GM18858 (cell line): ENCODE measurements around the gene CDKL5.
"Not testable (repeated sequence)": the region's sequence is repeated elsewhere in the genome, so short reads cannot be mapped to it uniquely, and the experiment has no call there.

Experiments
- ATAC-seq: cut with Tn5 transposase; IDR thresholded peaks from one replicate; pipeline ENCODE4 v1.9.1; 2021; ENCODE audit not compliant: unreplicated experiment

Gene CDKL5

DNA sequence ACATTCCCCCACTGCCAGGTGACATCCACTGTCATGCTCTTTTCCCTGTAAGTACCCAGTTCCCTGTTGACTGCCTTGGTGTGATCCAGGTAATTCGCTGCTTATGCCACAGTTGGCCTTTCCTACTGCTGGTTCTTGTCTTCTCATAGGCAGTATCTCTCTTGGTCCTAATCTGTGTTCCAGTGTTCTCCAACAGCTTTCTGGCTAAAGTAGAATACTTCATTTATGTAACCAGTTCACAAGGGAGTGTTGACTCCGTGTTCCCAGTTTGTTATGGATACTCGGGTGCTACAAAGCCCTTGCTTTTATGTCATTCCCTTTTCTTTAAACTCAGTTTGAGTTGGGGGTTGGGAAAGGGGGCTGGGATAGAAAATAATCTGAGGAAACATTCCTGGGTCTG is 148.1 kb downstream of the CDKL5 start:
- ATAC-seq, result no peak

DNA sequence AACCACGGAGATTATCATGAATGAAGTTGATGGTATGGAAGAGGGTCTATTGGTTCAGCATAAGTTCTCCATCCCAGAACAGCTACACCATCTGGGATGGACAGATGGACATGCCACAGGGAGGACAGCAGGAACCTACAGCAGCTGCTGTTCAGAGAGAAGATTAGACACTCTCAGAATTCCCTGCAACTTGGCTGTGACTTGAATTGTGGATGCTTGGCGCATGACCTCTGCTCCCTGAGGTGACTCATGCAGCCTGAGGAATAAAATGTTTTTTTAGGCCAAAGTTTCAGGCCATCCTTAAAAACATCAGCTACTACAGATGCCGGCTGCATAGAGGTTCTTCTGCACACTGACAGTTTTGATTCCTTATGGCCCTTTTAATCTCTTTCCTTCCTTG is 149.2 kb downstream of the CDKL5 start:
- ATAC-seq, result no peak

DNA sequence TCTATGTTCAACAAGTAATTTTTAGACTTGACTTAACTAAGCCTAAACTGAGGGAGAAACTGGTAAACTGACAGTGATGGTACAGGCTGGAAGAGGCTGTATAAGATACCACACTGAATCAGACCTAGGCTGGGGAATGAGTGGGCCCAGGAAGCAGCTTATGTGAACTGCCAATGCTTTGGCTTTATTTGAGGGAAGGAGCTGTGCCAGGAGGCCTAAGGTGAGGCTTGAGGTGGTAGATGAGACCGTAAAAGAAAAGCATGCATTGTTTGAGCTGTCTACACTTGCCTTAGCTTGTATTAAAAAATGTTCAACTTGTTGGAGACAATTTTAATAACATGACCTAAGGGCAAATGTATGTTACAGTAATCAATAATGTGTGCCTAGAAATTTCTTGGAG is 150.3 kb downstream of the CDKL5 start:
- no peak for ATAC-seq

DNA sequence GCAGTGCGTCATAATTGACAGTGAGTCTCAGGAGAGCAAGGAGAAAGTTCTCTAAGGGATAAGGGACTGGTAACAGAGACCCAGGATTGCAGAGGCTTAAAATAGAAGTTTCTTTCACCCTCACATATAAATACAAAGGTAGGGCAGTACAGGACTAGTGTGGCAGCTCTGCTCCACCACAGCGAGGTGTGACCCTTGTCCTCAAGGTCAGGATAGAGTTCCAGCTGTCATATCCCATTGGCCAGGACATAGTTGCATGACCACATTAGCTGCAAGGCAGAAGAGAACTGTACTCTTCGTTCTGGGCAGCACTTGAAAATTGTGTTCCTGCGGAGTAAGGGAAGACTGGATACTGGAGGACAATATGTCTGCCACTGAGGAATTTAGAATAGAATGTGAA is 152.0 kb downstream of the CDKL5 start:
- no peak for ATAC-seq

DNA sequence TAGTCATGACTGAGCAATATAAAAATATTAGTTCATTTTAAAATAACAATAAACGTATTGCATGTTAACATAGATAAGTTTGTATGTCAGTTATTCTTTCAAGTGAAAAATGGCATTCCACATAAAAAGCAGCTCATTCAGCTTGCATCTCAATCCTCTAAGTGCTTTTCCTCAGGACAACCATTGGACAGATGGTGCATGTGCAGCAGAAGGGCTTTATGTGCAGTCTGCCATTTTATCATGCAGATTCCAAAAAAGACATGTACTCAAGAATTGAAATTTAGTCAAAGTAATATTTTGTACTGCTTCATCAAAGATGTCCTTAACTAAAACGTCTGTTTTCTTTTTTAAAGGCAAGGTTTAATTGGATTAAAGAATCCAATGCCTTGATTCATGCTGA is 153.1 kb downstream of the CDKL5 start:
- no peak for ATAC-seq

DNA sequence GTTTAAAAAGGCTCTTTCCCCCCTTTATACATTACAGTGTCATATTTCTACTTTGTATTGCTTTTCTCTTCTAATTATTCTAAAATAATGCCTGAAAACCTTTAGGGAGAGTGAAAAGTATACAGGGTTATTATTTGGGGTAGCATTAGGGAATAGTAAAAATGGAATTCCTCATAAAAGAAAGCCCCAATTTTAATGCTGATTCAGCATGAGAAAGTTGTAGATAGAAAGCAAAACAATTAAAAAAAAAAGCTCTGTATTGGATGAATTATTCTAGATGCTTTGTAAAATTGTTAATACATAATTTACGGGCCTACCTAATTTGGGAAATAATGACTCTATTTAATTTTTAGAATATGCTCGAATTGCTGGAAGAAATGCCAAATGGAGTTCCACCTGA is 154.1 kb downstream of the CDKL5 start:
- no peak for ATAC-seq

DNA sequence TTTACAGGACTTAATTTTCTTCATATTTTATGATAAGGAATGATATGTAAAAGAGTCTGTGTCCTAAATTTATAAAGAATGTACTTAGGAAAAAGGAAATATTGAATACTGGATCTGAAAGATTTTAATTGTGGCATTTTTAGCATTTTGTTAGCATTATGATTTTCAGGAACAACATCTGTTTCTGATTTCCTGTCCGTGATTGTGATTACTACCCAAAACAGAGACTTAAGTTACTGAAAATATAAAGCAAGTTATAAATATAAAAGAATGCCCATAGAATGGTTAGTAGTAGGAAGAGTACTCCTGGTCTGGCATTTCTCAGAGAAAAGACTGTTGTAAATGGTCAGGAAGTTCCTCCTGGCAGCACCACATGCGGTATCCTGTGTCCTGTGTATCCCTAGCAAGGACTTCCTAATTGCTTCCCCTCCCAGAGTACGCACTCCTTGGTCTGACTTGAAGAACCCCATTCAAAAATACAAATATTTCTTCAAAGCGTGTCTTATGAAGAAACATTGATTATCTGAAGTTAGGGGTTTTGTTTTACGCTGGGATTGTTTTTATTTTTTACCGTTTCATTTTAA is 157.6 kb downstream of the CDKL5 start:
- ATAC-seq, result no peak

DNA sequence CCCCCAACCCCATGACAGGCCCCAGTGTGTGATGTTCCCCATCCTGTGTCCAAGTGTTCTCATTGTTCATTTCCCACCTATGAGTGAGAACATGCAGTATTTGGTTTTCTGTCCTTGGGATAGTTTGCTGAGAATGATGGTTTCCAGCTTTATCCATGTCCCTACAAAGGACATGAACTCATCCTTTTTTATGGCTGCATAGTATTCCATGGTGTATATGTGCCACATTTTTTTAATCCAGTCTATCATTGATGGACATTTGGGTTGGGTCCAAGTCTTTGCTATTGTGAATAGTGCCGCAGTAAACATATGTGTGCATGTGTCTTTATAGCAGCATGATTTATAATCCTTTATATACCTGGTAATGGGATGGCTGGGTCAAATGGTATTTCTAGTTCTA is 163.9 kb downstream of the CDKL5 start:
- not testable (repeated sequence) for ATAC-seq

DNA sequence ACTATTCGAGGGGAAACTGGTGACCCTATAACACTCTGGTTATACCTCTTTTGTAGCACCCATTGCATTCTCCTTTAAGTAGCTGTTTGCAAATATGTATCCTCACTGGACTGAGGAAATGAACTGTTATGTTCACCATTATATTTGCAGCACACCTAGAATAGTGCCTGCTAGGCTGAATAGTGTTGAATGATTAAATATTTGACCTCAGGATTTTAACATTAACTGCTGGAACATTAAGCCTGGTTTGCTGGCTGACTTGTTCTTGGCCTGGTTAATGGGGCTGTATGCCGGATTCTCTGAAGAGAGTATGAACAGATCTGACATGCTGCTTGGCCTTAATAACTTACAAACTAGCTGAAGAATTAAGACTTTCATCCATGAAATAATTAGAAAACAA is 166.4 kb downstream of the CDKL5 start:
- no peak for ATAC-seq

DNA sequence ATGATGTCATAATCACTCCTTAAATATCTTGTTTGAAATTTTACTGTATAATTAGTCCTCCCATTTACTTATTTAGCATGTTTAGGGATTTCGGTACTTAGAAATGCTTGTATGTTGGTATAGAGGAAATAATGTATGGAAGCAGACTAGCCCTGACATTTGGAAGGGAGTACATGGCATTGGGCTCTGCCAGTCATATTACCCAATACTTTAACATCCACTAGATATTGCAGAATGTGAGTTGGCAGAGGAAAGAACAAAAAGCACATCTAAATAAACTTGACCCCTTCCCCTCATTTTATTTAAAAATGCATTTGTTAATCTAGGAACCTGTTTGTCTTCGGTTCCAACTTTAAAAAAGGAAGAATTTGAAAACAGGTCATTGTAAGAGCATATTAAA is 168.7 kb downstream of the CDKL5 start:
- no peak for ATAC-seq

DNA sequence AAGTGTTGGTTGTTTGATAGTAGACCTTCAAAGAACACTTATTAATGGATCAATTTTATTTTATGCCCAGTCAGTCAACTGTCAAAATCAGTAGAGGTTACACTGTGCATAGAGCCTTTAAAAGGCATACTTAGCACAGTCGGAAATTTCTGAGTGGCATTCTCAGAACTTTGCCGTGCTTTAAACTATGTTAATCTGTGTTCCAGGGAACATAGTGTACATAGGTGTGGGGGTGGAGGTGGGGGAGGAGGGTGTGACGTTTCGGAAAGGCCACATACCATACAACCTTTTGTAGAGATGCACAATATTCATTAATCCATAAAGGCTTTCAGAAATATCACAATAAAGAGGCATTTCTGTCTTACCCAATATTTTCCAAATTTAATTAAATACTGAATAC is 170.7 kb downstream of the CDKL5 start:
- no peak for ATAC-seq

DNA sequence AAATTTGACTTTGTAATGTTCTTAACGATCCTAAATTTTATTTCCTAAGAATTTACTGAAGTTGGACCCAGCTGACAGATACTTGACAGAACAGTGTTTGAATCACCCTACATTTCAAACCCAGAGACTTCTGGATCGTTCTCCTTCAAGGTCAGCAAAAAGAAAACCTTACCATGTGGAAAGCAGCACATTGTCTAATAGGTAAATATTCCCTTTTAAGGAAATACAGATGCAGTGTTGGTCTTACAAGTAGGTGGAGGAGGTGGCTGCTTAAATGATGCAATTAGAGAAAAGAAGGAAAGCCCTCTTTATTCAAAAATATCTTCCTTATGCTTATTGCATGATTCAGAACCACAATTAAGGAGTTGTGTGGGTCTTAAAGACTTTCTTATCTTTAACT is 173.0 kb downstream of the CDKL5 start:
- ATAC-seq, result no peak

DNA sequence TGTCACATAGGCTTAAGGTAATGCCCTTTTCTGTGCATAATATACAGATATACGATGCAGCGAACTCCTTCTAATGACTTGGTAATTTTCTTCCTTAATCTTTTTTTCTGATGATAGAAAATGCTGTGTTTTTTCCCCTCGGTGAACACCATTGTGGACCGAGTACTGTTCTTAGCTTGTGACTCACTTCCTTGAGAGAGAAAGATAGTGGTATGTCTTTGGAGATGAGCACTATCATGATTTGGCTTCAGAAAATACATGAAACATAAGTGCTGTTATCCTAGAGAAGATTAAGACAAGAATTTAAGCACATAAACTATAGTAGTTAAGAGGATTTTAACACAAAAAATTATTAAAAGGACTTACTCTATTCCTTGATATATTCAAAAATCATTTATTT is 182.6 kb downstream of the CDKL5 start:
- ATAC-seq, result no peak

DNA sequence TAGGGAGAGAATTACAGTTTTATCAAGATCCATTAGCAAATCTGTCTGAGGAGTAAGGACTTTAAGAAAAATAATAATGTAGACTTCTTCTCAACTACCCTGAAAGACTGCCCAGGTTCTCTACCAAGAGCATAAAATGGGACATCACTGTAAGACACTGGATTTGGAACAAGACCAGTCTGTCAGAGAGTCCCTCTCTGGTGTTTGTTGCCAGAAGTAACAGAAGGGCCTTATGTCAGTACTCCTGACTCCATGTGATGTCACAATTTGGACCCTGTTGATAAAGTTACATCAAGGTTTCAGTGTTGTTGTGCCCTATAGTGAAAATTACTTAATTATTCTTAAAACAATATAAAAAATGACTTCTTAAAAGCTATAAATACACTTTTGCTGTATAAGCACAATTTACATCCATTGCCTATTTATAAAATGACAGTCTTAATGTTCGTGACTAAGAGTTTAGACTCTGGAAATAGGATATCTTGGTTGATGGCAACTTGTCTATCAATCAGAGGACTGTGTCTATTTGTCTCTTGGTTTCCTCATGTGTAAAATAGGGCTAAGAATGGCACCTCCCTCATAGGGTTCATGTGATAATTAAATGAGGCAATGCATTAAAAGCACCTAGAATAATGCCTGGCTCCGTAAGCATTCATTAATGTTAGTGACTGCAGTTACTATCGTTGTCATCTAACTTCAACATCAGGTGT is 188.7 kb downstream of the CDKL5 start:
- no peak for ATAC-seq

DNA sequence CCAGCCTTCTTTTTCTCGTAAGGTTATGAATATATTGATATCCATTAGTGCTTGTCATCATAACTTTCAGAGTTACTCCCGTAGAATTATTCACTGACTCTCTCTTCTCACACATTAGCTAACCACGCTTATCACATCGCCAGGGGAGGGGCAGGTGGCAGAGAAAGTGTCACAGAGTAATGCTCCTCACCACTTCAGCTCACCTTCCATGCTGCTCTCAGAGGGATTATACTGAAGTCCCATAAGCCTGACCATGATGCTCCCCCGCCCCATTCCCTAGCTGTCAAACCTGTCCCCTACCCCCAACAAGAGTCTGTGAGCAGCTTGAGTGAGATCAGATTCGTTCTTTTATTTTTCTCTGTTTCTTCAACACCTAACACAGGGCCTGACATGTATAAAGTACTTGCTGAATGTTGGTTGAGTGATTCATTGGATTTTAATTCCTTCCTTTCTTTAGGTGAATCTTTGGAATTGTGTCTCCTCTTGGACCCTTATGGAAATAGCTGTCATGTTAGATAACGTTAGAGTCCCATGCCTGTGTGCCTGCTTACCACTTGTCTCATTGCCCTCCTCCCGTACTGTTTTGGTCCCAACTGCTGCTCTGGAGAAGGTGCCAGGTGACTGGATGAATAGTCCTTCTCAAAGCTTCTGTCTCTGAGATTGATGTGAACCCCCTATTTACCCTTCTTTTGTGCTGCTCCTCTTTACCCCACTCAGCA is 191.4 kb downstream of the CDKL5 start:
- ATAC-seq, result no peak

DNA sequence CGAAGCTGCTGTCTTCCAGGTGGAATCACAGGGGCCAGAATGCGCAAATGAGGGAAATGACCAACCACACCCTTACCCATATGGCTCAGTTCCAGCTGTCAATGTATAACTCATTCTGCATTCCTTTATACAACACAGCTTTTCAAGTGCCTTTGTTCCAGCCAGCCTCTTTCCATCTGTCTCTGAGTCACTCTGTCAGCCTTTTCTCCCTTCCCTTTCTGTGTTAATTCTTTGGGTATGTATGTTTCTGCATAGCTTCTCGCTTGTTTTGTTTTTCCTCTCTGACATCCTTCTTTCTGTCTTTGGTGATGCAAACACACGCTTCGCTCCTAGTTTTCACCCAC is 192.0 kb downstream of the CDKL5 start:
- ATAC-seq, result no peak

DNA sequence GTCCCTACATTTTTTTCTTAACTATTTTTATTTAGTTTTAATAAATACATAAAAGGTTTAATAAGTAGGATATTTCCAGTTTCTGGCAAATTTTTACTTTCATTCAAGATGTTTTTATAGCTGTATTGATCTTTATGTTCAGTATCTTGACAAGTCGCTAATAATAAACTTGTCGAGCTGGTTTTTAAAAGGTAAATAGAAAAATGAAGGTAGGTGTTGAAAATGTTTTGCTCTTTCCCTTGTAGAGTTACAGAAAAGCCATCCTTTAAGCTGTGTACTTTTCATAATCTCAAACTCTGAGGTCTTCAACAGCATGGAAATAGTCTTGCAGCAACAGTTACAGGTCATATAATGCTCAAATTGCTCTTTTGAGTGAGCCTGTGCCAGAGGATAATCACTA is 193.9 kb downstream of the CDKL5 start:
- no peak for ATAC-seq

DNA sequence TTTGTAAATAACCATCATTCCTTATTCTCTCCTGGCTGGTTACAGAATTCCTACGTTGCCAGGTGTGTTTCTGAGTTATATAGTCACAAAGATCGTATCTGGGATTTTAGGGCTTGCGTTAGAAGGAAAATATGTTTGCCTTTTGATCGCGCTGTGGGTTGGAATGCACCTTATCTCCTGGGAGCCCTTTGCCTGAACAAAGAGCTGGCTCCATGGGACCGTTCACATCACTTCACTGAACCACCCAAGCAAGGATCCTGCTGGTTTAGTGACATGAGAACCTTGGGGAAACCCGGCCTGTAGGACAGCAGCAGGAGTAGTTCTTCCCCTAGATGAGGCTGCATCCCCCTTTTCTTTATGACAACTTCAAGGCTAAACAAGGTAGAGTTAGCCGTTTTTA is 194.9 kb downstream of the CDKL5 start:
- ATAC-seq, result no peak

DNA sequence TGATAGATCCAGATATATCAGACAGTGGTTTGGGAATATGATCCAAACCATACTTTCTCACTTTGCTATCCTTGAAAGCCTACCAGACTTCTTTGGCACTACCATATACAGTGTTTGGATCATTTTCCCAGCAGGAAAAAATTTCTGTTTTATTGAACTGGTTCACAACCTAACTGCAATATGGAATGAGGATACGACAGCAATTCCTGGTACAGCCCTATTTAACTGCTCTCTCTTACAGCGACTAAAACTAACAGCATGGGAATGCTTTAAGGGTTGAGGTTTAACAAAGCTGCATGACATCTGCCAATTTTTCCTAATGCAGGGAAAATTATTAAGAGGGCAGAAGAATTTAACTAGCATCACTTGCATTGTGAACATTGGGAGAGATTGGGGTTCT is 199.2 kb downstream of the CDKL5 start:
- ATAC-seq, result no peak

DNA sequence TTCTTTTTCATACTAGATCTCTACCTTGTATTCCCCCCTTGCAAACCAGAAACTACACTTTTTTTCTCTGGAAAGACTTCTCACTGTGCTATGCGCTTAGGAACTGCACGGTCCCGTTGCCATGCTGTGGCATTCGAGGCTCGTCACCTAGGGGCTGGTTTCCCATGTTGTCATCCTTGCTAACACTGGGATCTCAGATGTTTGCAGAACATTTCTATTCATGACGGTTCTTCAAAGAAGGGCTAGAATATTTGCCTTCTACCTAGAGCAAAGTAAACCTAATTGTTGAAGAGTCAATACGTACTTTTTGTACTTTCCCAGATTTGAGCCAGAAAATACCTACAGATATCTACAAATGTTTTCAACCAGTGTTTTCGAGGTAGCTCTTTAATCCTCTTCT is 205.5 kb downstream of the CDKL5 start:
- no peak for ATAC-seq

DNA sequence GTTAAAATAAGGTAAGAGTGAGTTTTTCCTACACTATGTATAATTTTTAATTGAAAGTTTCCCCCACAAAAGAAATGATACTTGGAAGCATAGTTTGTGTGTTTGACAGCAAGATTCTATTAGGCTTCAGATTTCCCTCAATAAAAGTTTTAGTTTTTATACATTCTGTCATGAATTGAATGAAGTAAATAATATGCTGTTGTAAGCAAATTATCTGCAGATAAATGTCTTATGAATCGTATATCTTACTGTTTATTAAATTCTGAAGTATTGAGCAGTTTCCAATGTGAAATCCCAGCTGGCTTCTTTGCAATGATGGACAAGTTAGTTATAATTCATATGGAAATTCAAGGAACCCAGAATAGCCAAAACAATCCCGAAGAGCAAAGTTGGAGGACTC is 213.0 kb downstream of the CDKL5 start:
- no peak for ATAC-seq

DNA sequence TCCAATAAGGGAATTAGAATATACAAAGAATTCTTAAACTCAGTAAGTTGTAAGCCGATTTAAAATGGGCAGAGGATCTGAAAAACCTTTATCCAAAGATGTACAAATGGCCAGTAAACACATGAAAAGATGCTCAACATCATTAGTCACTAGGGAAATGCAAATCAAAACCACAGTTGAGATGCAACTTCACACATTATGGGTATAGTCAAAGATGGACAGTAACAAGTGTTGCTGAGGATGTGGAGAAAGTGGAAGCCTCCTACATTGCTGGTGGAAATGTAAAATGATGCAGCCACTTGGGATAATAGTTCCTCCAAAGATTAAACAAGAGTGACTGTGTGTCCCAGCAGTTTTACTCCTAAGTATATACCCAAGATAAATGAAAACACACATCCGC is 213.9 kb downstream of the CDKL5 start:
- no peak for ATAC-seq

DNA sequence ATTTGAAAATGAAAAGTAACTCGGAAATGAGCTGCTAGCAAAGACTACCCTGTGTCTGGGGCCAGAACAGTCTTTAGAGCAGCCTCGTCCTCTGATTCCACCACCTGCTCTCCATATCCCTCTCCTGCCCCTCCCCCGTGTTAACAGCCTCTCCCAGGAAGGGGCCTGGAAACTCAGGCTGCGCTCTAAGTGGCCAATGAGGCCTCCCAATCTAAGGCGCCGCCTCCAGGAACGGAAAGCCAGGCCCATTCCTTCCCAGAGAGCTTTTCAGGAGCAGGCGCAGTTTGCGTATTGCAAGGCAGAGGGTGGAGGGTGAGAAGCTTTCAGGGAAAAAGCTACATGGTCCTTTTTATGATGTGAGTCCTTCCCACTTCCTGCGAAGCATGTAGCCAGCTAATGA is 215.3 kb downstream of the CDKL5 start:
- no peak for ATAC-seq
